Amniotic stem cell (primary cell): ENCODE data around the gene CNTN1.

Source experiments
- DNase-seq: peaks from one replicate; lab custom pipeline; 2025; lab: John Stamatoyannopoulos, UW

Gene CNTN1

GRCh38 chr12:40768125-40768864 lies 76.1 kb downstream of the CNTN1 start:
- no peak for DNase-seq

DNA sequence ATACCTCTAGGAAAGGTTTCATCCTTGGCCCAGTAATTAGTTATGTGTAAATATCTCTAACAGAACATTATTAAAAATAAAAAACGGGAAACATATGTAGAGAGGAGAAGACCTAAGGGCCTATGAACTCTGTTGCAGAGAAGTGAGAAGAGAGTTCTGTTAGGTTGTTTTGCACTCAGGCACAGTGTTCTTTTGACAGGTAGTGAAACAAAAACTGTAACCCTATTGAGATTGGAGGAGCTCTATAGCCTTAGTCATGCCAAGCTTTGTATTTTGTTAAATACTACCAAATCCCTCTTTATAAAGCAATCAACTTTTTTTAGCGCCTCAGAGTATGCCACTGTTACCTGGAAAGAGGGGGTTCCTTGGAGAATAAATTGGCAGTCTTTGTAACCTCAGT lies 77.6 kb downstream of the CNTN1 start:
- no peak for DNase-seq

DNA sequence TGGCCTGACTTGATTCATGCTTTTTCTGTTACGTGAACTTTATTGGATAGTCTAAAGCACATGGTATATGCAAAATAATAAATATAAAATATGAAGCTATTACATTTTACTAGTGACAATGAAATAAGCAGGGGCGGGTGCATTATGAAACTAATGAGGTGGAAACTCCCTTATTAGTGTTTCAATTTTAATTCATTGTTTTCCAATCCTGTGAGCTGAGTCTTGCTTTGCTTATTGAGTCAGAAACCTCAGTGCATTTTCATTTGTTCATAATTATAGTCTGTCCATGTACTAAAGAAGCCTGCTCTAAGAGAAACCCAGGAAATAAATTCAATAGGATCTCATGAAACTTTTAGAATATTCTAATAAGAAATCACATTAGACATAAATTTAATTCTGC lies 78.5 kb downstream of the CNTN1 start:
- no peak for DNase-seq

DNA sequence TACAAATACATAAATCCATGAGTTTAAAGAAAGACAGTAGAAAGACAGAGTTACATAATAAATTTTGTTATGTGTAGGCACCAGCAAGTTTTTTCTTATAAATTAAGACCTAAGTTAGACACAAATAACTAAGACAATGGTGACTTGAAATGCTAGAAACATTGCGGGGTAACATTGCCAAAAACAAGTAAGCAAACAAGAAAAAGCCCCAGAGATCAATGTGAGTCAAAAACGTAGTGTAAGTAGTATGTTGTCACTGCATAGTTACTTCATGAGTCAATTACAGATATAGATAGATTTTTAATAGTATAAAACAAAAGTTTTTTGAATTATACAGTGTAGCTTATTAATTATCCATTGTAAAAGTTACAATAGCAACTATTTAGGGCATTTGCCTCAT lies 83.4 kb downstream of the CNTN1 start:
- DNase-seq: no peak

- DNase-seq: no peak
These were observed 91.9 kb downstream of the CNTN1 start for GRCh38 chr12:40784102-40784501.

DNA sequence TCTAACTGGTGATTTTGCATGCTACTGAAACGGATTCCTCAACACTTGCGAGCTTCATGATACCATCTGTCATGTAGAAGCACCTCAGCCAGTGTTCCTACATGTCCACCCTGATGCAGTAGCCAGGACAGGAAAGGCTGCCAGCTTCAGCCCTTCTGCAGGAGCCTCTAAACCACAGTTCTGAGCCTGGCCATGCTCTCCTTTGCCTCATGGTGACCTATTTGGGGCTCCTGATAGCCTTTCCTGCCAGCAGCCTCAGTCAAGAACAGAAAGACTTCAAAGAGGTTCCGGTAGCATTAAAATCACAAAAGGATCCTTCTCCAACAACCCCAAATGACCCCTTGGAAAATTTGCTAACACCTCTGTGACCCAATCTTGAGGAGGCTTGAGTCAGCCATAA lies 96.0 kb downstream of the CNTN1 start:
- no peak for DNase-seq

- DNase-seq: no peak
These were observed 100.7 kb downstream of the CNTN1 start for GRCh38 chr12:40792792-40793386.

- no peak for DNase-seq
These were observed 101.2 kb downstream of the CNTN1 start for GRCh38 chr12:40793471-40793870.

- DNase-seq: no peak
These were observed 101.8 kb downstream of the CNTN1 start for GRCh38 chr12:40794087-40794486.

- DNase-seq: no peak
These were observed 108.8 kb downstream of the CNTN1 start for GRCh38 chr12:40801082-40801481.

DNA sequence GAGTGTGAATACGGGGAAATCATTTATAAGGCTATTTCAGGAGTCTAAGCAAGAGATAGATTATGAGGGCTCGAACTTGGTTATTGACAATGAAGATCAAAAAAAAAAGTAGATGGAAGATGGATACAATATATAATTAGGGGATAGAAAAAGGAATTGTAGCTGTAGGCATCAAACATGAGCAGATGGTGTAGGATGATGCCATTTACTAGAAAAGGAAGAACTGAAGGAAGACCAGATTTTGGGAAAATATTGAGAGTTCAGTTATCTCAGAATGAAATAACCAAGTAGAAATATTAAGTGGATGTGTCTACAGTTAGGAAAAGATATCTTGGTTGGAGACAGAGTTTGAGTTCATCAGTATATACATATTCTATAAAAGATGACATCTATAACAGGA lies 109.6 kb downstream of the CNTN1 start:
- DNase-seq: no peak

GRCh38 chr12:40802656-40803055 lies 110.4 kb downstream of the CNTN1 start:
- DNase-seq: no peak

DNA sequence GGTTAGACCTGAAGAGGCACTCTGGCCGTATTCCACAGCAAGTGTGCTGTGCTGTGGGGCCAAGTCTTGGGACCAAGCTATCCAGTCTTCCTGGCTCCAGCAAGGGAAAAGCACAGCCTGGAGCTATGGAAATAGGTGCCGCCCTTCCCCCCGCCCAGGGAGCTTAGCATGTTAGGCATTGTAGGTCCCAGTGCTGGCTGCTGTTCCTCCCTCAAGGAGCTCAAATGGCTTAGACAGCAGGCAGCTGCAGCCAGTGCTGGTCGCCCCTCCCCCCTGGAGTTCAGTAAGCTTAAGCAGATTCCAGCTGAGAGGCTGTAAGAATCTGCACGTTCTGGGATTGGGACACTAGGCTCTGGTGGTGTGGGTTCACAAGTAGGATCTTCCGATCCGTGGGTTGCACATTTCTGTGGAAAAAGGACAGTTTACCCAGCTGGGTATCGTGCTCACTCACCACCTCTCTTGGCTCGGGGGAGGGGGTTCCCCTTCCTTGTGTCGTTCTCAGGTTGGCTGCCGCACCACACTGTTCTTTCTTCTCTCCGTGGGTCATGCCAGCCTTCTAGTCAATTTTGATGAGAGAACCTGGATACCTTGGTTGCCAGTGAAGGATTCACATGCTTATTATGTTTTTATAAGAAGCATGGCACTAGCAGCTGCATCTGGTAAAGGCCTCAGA lies 127.3 kb downstream of the CNTN1 start:
- no peak for DNase-seq

DNA sequence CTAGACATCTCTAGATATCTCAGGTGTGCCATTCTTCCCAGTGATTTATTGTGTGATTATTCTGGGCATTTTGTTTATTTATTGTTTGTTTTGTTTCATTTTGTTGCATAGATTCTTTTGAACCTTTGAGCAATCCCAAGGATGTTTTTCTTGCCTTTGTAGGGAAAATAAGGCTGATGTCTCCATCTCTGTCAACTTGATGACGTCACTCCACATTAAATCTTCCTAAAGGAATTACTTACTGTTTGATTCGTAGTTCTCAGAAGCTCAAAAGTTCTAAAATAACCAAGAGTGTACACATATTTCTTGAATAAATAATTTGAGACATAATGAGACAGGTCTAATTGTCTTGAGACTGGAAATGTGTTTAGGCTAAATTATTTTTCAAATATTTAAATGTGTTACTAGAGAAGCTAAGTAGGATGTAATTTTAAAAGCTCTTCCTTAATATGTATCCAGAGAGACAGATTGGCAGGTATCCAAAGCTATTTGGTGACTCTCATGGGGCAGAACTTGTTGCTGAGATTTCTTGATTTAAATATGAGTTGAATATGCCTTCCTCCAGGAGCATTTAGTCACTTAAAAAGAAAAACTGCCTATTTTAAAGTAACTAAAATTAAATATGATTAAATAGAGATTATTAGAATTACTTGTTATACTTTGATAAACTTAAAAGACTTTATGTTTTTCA lies 128.7 kb downstream of the CNTN1 start:
- DNase-seq: no peak

- DNase-seq: no peak
These were observed 132.9 kb downstream of the CNTN1 start for GRCh38 chr12:40825156-40825555.

DNA sequence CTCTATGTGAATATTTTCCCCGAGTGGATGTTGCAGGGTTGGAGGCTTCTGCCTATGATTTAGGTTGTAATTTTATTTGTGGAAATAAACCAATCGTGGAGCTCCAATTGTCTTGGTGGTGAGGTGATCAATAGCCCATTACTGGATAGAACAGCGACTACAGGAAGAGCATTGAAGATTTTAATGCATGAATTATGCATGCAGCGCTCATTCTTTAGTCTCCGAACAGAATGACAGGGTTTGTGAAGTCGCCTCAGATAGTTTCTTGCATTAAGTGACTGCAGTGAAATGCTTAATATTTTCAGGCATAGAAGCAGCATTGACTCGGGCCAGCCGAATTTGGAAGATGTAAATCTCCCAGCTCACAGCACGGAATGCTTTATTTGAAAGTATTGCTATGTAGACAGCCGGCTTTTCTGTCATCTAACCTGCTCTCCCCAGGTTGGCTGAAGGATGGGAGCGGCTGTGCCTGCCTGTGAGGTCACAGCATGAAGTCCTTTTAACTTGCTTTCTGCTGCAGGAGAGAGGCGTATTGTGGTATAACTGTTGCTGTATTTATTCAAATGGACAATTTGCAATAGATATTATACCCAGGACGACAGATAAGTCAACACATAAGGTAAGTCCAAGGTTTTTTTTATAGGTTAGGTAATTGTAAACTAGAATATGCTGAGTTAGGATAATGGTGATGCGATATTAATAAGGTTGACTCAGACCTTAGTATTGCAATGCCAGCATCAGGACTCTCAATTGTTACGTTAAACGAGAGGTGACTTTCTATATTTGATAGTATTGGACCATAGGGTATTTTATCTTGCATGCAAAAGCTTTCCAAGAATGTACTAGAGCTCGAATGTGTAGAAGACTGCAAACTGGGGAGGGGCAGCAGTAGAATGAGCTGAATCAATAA lies 135.7 kb downstream of the CNTN1 start:
- no peak for DNase-seq

- no peak for DNase-seq
These were observed 136.4 kb downstream of the CNTN1 start for GRCh38 chr12:40828593-40828990.

- no peak for DNase-seq
These were observed 137.5 kb downstream of the CNTN1 start for GRCh38 chr12:40829738-40830144.

DNA sequence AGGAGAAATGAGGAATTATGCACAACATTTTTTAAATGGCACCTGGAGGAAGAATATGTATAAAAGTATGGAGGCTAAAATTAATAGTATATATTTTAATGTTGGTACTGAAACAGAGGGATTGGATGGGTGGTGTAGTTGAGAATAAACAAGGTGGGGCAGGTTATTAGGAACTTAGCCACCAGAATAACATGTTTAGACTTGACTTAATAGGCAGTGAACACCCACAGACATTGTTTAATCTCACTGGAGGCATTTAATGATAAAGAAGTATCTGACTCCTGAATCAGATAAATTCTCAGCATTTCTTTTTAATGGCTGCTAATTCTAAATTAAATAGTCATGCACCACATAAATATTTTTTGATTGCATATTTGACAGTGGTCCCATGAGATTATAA lies 139.7 kb downstream of the CNTN1 start:
- DNase-seq: no peak

DNA sequence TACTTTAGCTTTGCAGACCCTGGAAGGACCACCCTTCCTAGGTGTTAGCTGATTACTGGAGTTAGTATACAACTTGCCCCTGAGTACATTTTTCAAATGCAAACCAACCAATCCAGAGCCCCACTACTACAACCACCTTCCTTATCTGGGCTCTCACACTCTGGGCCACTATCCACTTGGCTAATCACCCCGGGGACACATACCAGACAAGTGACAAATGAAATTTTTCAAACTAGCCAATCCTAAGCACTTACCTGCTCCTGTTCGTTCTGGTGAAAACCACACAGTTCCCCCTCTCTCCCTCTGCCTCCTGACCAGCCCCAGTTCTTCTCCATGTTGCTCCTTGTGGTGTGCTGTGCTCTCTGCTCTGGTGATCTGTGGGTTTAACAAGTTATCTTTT lies 140.4 kb downstream of the CNTN1 start:
- DNase-seq: no peak

GRCh38 chr12:40833818-40834217 lies 141.6 kb downstream of the CNTN1 start:
- no peak for DNase-seq

DNA sequence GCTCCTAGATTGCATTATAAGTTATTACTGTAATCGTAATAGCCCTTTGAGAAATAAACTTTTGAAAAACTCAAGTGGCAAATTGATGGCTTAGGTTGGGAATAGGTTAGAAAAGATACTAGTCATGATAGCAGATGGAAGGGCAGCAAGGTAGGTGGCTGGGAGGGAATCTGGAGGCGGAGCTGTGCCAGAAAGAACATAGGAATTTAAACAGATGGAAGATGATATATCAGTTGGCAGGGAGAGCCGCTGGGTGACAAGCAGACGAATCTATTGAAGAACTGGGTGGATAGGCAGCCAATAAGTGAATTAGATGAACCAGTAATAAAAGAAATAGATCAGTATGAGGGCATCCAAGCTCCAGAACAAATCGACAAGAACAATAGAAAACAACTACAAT lies 142.1 kb downstream of the CNTN1 start:
- no peak for DNase-seq
